NCI-H1436 treated with DMSO at 0.1 percent for 48 hours (cell line): ENCODE measurements around the gene ASB7.
"Not testable (repeated sequence)": the region's sequence is repeated elsewhere in the genome, so short reads cannot be mapped to it uniquely, and the experiment has no call there.

Experiments used
- DNase-seq: peaks from one replicate; lab custom pipeline; 2025; lab: John Stamatoyannopoulos, UW

ASB7 gene

GRCh38 chr15:100651253-100651652 is 48.9 kb downstream of the ASB7 start:
- DNase-seq, result no peak

GRCh38 chr15:100652116-100652515 is 49.7 kb downstream of the ASB7 start:
- no peak for DNase-seq

- no peak for DNase-seq
Measured at GRCh38 chr15:100653608-100654007, 51.2 kb downstream of the ASB7 start.

GRCh38 chr15:100658895-100659294 is 56.5 kb downstream of the ASB7 start:
- no peak for DNase-seq

GRCh38 chr15:100661156-100661555 is 58.8 kb downstream of the ASB7 start:
- no peak for DNase-seq

- no peak for DNase-seq
Measured at GRCh38 chr15:100663086-100663914, 60.9 kb downstream of the ASB7 start.

GRCh38 chr15:100663915-100664281 is 61.5 kb downstream of the ASB7 start:
- DNase-seq, result no peak

GRCh38 chr15:100665570-100665969 is 63.2 kb downstream of the ASB7 start:
- DNase-seq, result no peak

- DNase-seq, result no peak
Measured at GRCh38 chr15:100667405-100668347, 65.3 kb downstream of the ASB7 start.

GRCh38 chr15:100668348-100668745 is 66.0 kb downstream of the ASB7 start:
- DNase-seq, result no peak

- DNase-seq, result no peak
Measured at GRCh38 chr15:100669260-100669659, 66.9 kb downstream of the ASB7 start.

- DNase-seq, result no peak
Measured at GRCh38 chr15:100670505-100671021, 68.2 kb downstream of the ASB7 start.

GRCh38 chr15:100671124-100671680 is 68.8 kb downstream of the ASB7 start:
- no peak for DNase-seq

- no peak for DNase-seq
Measured at GRCh38 chr15:100671858-100672543, 69.6 kb downstream of the ASB7 start.

GRCh38 chr15:100672959-100673358 is 70.6 kb downstream of the ASB7 start:
- no peak for DNase-seq

GRCh38 chr15:100679151-100679550 is 76.8 kb downstream of the ASB7 start:
- DNase-seq, result not testable (repeated sequence)

- no peak for DNase-seq
Measured at GRCh38 chr15:100680726-100681125, 78.3 kb downstream of the ASB7 start.

GRCh38 chr15:100681335-100681746 is 79.0 kb downstream of the ASB7 start:
- DNase-seq, result no peak

- no peak for DNase-seq
Measured at GRCh38 chr15:100682468-100682867, 80.1 kb downstream of the ASB7 start.

- DNase-seq, result no peak
Measured at GRCh38 chr15:100683434-100683833, 81.0 kb downstream of the ASB7 start.

- no peak for DNase-seq
Measured at GRCh38 chr15:100684591-100684990, 82.2 kb downstream of the ASB7 start.
